Measurements from ENCODE around the gene TFIP11.

TFIP11 gene

DNA sequence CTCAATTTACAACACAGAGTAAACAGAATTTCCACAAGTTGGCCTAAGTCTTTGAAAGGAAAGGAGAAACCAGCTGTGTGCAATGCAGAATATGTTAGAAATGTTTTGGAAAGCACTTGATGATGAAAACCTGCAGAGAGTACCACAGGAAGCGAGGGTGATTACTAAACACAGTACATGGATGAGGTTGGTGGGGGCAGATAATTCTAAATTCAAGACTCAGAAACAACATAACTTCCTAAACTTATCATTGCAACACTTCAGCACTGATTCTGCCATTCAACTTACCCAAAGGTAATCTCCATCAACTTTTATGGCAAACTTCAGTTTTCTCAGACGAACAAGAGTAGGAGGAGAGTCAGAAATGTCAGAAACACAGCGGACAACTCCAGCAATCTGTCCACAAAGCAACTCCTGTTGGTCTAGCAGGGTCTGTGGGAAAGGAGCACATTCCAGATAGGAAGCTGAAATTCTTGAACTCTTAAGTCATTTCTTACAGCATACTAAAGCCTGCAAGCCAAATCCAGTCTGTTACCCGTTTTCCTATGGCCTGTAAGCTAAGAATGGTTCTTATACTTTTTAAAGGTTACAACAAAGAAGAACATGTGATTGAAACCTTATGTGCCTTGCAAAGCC lies 35.5 kb downstream of the TFIP11 start:
- peak; percentile 59 for DNase-seq

DNA sequence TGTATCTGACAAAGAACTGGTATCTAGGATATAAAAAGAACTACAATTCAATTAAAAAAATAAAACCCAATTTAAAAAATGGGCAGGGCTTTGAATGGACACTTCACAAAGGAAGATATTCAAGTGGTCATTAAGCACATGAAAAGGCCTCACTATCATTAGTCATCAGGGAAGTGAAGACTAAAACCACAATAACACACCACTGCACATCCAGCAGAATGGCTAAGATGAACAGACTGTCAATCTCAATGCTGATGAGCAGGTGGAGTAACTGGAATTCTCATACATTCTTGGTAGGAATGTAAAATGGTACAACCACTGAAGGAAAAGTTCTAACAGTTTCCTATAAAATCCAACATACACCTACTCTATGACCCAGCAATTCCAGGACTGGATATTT lies 37.6 kb downstream of the TFIP11 start:
- DNase-seq: peak; percentile 45

DNA sequence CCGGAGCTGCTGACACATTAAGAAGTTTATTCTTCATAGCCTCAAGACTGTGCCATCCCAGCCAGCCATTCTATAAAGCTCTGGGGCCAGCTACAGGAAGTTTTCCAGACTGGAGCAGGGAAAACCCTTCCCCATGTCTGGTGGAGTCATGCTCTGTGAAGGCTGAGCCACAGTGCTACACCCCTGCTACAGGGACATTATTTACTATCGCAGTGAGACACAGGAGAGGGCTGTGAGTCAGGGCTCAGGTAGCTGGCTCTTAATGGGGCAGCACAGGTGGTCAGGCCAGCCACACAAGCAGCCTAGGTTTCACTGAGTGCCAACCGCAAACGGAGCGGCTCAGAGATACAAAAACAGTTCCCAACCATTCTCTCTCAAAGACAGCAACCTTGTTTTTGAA lies 40.8 kb downstream of the TFIP11 start:
- DNase-seq: no peak

DNA sequence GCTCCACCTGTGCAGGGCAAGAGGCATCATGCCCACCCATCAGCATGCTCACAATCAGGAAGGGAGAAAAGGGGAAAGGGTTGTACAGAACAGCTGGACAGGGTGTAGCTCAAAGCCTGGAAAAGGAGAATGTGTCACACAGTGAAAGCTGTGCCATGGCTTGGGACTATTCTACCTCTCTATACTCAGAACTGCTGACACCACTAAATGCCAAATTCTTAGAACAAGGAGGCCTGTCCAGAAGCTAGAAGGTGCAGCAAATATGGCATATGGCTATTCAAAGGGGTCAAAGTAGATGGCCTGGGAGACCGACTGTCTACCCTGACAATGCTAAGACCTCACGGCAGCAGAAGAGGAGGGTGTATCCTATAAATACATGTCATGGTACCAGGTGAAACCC lies 41.5 kb downstream of the TFIP11 start:
- DNase-seq: no peak

DNA sequence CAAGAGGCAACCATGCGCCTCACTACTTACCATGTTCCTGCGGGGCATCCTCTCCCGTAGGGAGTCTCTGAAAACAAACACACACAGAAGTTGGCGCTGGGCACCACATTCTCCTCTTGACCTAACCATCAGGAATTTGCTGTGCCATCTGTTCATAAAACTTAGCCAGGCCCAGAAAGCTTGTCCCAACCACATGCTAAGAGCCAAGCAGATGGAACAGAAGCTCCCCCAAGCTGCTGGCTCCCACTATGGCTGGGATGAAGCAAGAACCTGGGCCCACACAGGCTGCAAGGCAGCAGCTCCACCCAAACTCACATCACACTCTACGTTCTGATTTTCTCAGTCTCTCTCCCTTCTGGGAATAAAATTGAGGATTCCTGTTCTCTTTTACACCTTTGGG lies 46.1 kb downstream of the TFIP11 start:
- DNase-seq: no peak

DNA sequence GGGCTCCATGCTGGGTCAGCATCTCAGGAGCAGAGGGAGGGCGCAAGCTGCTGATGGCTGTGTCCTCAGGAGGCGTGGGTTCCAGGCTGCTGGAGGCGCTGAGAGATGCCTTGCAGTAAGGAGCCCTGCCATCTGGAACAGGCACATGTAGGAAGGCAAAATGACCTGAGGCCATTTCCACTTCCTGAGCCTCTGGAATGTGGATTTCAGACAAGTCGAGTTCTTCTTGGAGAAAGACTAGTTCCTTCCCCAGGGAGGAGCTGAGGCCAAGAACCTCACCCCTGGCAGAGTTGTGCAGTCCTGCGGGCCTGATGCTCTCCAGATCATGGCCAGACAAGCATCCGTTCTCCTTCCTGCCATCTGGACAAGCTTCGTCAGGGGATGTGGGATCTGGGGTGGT lies 48.0 kb downstream of the TFIP11 start:
- DNase-seq: no peak

DNA sequence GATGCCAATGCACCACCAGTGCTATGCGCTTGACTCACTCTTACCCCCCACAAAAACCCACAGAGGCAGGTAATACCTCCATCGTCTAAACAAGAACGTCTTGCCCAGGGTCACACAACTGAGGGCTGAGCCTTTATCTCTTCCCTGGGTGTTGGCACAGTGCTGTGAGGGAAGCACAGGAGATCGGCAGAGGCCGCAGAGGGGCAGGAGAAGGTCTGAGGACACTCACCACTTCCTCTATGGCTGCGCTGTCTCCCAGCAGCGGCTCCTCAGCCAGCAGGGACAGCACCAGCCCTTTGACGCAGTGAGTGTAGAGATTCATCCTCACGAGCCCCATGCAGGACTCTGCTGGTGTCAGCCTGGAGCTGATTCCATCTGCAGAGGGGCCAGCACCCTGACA lies 48.6 kb downstream of the TFIP11 start:
- DNase-seq: peak; percentile 73

DNA sequence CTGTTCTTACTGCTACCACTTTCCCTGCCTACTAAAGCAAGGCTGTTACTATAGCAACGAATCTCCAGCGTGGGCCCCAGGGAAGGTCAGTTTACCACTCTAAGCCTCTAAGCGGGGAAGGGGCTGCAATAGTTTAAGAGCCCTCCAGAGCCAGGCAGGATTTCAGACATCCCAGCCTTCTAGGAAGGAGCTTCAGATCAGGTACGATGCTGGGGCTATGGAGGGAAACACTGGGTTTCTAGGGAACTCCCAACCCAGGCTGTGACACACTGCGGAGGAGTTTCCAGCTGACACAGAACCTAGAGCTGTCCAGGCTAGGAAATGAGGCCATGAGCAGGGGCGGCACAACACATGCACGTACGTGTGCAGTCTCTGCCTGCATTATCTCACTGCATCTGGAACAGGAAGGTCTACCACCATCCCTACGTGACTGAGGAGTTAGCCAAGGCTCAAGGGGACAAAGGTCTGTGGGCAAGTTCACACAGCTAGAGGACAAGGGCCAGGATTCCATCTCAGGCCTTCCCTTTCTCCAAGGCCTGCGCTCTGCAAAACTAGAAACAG lies 49.1 kb downstream of the TFIP11 start:
- DNase-seq: no peak

DNA sequence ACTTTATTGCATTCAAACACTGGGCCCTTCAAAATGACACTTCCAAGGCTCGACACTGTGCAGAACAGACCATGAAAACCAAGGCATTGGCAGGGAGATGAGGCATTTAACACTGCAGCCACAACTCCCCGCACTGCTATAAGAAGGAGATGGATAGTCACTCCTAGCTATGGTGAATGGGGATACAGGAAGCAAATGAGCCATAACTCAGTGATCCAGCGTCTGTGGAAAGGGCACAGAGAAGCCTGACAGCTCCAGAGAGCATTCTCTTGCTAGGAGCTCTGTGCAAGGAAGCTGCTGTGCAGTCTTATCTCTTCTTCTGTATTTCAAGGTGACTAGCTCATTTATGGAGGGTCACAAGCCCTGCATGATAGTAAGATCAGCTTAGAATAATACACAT lies 49.6 kb downstream of the TFIP11 start:
- no peak for DNase-seq

DNA sequence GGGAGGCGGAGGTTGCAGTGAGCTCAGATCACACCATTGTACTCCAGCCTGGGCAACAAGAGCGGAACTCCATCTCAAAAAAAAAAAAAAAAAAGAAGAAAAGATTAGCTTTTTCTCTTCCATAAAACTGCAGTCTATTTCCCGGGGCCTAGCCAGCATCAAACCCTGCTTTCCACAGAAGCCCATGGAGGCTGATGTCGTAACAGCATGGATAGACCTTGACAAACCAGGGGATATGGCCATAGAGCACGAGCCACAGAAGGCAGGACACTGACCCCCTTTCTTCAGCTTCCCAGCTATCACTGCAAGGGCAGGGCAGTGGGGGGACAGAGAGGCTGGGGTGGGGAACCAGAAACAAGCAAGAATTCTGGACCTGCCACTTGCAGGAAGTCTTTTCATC lies 50.2 kb downstream of the TFIP11 start:
- no peak for DNase-seq

DNA sequence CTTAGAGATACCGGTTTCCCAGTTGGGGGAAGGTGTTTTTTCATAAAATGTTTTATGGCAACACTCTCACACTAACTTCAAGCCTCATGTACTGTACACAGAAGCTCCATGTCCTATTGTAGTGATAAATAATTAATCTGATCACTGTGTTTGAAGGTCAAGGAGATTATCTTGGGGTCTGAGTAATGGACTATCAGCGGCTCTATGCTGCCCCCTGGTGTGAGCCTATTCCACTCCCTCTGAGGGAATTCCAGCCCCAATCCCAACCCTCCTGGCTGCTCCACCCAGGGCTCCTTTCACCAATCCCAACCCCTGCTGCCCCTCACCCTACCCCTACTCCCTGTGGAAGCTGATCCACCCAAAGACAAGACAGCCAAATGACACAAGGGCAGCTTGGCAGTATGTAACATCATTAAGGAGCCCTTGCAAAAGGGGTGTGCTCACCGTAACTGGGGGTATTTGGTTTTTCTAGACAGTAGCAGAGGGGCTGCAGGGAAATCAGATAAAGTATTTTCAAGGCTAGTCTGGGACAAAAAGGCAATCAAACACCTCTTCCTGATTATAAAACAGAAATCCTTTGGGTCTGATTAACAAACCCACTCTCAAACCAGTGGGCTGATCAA lies 51.0 kb downstream of the TFIP11 start:
- peak; percentile 20 for DNase-seq

DNA sequence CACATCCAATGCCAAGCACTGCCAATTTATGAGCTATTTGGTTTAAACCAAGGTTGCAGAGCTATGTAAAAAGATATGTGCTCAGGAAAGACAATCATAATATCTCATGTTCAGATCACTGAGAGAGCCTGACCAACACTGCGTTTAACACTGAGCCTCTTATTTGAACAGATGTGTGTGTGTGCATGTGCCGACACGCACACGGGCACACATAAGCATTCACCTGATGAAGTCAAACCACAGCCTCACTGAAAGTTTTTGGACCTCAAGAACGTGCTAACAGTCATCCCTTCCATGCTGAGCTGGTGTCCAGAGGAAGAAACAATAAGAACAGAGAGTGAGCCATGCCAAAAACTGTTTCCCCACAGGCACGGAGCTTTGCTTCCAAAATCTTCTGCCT lies 52.1 kb downstream of the TFIP11 start:
- no peak for DNase-seq

DNA sequence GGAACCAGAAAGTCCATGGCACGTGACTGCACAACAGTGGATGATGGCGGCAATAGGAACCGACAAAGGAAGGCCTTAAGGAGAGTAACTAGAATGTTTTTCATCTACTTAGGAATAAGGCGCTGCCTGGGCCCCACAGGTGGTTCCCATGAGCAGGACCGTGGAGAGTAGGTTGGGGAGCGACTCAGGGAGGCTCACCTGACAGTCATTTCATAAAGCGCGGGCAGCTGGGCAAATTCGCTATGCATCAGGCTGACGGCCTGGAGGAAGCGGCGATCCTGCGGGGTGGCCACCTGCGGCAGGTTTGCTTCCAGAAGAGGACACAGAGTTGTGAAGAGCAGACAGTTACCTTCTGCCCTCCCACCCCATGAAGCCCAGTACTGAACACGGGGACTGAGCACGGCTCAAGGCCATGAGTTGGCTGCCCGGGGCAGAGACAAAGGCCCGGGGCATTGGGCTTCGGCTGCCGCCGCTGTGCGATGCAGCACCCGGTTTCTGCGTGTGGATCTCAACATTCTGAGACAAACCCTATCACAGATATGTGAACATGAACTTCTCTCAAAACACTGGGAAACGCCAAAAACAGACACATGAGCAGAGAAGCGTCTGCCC lies 54.5 kb downstream of the TFIP11 start:
- DNase-seq: no peak

DNA sequence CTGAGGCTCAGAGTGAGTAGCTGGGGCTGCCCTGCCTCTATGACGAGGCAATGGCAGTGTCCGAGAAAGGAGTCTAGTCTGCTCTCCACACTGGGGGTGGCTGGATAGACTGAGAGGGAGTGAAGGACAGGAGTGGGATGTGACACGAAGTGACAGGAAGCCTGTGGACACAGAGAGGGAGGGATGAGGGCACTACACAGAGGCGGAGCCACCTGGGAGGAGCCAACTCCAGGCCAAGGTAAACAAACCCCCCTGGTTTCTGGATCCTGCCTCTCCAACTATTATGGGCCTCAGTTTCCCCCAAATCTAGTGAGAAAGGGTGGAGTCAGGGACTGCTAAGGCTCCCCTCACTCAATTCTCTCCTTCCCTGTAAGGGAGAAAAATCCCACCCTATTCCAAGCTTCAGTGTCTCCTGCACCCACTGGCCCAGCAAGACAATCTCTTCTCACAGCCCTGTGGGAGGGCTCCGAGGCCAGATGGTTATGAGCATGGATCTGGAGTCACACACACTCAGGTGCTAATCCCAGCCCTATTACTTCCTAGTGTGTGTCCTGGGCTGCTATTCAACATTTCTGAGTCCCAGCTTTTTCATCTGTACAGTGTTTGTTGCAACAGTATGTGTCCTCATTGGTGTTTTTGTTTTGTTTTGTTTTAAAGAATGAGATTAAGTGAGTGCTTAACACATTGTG lies 58.3 kb downstream of the TFIP11 start:
- no peak for DNase-seq

DNA sequence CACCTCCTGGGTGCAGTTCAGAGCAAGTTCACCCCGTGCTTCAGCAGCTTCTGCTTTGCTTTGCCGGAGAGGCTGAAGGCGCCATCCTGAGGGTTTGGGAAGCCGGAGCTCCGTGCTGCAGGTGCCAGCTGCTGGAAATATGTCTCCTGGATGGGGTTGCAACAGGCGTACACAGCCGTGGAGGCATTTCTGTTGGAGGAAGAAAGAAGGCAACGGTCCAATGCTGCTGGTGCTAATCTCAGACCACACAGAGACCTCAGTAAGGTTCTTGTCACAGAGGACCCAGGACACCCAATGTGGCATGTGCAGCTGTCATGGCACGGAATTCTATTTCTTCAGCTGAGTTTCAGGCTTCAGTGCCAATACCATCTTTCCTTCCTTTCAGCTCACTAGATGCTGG lies 59.1 kb downstream of the TFIP11 start:
- DNase-seq: no peak

DNA sequence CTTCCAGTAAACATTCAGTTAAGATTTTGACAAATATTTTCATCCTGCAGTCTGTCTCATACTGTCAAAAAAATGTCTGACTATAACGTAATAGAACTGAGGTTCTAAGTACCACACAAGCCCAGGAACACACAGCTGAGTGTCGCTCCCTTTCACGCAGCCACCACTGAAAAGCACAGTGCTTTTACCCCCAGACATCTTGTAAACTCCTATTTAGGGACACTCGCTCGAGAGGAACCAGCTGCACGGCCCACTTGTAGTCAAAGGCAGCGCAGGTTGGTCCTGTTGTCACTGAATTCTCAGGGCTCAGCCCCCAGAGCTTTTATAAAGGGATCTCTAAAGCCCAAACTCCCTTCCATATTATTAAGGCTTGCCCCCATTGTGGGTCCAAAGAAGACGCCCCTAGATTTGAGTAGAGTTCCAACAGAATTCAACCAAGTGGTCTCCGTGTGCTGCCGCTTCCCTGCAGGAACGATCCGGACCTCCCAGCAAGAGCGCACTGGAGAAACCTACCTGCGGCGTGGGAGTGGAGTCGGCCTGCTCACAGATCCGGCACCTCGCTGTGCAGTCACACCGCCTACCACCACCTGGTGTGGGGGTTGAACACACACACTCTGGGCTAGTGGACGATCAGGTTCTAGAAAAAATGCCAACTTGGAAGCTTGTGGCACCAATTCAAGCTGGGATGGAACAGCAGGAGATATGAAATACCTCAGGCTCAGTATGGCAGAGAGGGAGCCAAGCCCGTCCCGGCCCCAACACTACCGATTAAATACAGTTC lies 59.8 kb downstream of the TFIP11 start:
- DNase-seq: no peak

DNA sequence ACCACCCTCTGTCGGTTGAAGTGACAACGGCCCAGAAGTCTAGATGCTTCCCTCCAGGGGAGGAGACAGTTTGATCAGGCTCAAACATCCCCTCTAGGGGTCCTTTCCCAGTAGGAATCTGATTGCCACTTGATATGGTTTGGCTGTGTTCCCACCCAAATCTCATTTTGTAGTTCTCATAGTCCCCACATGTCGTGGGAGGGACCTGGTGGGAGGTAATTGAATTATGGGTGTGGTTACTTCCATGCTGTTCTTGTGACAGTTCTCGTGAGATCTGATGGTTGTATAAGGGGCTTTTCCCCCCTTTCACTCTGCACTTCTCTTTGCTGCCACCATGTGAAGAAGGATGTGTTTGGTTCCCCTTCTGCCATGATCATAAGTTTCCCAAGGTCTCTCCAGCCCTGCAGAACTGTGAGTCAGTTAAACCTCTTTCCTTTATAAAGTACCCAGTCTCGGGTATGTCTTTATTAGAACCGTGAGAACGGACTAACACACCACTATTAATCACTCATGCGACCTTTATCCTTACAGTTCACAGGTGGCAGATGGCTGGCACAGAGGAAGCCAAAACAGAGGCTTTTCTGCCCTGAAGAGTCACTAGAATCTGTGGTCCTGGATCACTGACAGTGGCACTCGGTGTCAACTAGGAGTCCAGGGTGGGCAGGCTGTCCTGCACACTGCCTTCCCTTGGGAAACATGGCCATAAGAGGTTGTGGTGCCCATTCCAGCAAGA lies 61.7 kb downstream of the TFIP11 start:
- no peak for DNase-seq

DNA sequence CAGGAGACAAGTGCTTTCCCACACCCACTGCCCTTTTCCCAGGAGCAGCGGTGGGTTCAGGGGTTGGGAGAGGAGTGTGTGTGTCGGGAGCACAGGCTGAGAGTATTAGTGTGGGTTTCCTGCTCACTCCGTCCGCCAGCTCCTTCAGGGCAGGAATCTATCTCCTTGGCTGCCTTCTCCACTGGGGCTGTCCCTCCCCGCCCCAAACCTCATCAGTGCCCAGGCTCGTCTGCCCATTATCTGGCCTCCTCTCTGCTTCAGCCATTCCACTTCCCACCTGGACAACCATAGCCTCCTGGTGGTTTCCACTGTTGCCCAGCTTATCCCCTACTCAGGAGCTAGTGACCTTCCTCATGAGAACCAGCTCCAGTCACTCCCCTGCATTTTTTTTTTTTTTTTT lies 63.3 kb downstream of the TFIP11 start:
- no peak for DNase-seq

DNA sequence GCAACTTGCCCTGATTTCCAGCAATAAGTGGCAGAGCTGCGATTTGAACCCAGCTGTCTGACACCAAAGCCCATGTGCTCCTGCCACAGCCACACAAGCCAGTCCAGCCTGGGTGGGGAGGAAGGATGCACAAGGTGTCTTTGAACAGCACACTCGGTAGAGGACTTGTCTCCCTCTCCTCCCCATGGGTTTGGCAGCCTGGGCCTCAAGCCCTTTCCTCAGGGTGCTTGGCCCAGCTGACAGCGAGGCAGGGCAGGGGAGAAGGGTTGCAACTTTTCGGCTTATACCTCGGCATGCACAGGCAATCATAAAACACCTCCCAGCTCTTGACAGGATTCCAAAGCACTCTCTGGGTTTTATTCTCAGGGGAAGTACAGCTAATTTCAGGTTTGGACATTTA lies 63.9 kb downstream of the TFIP11 start:
- no peak for DNase-seq

DNA sequence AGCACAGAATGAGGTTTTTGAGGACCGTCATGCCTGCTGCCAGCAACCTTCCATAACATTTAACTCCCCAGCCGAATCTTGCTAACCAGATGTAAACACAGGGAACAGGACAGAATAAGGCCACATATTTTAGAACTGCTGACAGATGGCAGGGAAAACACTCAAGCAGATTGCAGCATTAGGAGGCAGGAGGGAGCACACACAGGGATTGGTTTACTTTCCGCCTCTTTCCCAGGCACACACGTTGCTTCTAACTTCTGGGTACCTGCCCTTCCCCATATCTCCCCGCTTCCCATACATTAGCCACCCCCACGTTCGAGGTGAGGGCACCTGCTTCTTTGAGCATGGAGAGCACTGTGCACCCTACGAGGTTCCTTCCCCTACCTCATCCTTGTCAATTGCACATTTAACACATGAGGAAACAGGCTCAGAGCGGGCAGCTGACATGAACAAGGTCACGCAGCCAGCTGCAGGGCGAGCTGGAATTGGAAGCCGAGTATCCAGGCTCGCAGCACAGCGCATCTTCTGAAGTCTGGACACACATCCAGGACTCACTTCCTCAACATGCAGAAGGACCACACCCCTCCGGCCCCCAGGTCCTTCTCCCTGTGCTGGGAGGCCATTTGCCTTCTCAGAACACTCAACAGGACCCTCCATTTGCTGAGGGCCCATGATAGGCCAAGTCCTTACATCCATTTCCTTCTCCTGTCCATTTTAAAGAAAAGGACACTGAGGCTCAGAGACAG lies 64.5 kb downstream of the TFIP11 start:
- DNase-seq: no peak

DNA sequence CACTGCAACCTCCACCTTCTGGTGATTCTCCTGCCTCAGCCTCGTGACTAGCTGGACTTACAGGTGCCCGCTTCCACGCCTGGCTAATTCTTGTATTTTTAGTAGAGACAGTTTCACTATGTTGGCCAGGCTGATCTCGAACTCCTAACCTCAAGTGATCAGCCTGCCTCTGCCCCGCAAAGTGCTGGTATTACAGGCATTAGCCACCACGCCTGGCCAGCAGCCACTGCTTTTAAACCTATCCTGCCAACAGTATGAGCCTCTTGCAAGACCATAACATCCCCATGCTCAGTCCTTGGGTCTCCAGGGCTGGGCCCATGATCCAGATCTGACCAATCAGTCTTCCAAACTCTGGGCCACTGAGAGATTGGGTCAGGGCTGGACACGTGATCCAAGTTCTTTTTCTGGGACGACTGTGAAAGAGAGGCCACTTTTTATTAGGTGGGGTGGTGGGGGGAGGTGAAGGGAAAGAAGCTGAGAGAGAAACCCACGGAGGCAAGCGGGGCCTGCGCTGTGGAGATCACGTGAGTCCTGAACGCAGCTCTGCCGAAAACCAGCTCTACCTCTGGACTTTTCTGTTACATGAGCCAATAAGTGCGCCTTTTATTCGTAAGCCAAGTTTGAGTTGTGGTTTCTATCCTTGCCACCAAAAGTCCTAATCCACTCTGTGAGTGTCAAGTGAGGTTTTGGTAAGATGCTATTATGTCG lies 65.3 kb downstream of the TFIP11 start:
- DNase-seq: no peak
